Effector CD4-positive, alpha-beta T cell (primary cell): Measurements from ENCODE around the gene FIBCD1.

Experiments used
- DNase-seq: peaks from one replicate; pipeline ENCODE4 v3.0.0-alpha.2; 2020

FIBCD1 gene

DNA sequence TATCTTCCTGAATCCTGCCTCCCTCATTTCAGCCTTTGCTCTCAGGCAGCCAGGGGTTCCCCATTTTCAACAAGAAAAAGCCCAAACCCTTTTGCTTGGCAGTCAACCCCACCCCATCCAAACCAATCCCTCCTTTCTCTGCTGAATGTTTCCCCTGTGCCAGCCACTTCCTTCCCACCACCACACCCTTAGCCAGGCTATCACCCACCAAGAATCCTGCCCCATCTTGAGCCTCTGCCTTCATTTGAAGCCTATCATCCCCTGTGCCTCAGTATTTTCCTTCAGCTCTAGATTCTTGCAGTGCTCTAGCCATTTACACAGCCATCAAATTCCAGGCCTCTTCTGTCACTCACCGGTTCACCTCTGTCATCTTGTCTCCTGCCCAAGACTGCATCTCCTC, 15.3 kb upstream of the FIBCD1 start:
- no peak for DNase-seq

GRCh38 chr9:130952065-130952762, 13.2 kb upstream of the FIBCD1 start:
- DNase-seq, result no peak

DNA sequence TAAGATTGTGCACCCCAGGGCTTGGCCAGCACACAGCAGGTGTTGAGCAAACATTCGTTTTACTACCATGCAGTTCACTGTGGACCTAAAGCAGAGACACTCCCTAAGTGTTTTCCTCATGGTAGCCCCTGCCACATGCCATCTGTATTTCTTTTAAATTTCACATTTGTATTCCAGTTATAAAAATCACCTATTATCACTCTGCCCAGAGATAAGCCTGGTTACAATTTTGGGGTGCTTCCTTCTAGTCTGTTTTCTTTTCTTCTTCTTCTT, 10.9 kb upstream of the FIBCD1 start:
- no peak for DNase-seq

DNA sequence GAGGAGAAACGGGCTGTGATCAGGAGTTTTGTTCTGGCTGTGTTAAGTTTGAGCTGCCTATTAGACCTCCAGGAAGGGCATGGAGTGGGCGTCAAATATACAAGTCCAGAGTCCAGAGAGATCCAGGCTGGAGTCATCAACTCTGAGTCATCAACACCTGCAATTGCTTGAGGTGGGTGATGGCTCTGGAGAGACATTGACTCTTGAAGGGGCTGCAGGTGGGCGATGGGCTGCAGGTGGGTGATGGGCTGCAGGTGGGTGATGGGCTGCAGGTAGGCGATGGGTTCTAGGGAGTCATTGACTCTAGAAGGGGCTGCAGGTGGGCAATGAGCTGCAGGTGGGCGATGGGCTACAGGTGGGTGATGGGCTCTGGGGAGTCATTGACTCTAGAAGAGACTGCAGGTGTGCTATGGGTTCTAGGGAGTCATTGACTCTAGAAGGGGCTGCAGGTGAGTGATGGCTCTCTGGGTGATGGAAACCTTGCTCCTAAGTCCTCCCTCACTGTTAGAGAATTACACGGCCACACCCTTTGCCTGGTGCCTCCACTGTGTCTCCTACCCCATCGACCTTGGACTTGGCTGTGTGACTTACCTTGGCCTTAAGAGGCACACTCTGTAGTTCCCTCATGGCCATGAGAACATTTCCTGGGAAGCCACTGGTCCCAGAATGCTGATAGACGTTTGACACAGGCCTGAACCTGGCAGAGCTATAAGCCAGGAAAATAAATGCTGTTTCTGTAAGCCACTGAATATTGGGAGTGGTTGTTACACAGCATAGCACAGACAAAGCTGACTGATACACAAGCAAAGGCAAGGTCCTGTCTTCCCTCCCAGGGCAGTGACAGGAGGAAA, 10.4 kb upstream of the FIBCD1 start:
- DNase-seq, result no peak

- DNase-seq, result no peak
Measured at GRCh38 chr9:130948266-130948665, 9.2 kb upstream of the FIBCD1 start.

GRCh38 chr9:130947618-130948140, 8.6 kb upstream of the FIBCD1 start:
- DNase-seq, result no peak

DNA sequence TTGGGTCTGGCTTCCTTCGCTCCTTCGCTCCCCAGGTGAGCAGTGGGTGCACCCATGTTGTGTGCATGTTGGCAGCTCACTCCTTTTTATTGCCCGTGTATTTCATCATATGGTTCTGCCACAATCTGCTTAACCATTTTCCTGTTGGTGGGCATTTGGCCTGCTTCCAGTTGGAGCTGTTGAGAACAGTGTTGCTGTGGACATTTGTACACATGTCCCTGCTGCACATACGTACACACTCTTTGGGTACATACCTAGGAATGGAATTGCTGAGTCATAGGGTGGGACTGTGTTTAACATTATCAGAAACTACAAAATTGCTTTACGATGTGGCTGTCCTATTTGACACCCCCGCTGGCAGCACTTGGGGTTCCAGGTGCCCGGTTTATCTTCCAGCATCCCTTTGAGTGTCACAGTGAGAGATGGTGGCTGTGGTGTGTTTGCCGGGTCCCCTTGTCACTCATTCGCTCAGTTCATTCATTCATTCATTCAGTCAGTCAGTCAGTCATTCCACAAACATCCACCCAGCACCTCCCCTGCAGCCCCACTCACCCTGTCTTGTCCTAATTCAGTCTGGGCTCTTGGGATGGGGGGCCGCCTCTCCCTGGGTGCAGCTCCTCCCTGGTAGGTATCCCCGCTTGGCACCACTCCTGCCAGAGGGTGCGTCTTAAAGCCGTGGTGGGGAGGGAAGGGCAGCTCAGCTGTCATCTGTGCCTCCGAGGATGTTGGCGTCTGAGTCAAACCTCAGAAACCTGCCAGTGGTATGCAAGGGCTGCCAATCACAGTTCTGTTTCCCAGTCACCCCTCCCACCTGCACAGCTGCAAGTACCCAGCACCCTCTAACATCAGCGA, 7.9 kb upstream of the FIBCD1 start:
- DNase-seq, result no peak

GRCh38 chr9:130945173-130945572, 6.1 kb upstream of the FIBCD1 start:
- no peak for DNase-seq

- DNase-seq, result no peak
Measured at GRCh38 chr9:130944510-130945058, 5.5 kb upstream of the FIBCD1 start.

- no peak for DNase-seq
Measured at GRCh38 chr9:130943777-130944176, 4.7 kb upstream of the FIBCD1 start.

DNA sequence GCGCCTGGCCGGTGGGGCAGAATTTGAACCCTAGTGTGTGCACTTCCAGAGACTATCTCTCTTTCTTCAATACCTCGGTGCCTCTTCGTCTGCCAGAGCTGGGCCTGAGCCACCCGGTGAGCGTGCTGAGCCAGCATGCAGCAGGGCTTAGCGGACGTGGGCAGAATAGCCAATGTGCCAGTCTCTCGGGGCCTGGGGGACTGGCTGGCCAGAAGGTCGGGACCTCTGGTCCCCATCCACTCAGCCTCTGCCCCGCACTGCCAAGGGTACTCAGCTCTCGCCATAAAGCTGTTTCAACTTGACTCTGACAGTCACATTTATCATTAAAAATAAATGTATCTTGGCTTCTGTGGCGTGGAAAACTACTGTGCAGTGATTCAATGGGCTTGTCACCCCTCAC, 4.2 kb upstream of the FIBCD1 start:
- DNase-seq, result no peak

- no peak for DNase-seq
Measured at GRCh38 chr9:130942679-130943078, 3.6 kb upstream of the FIBCD1 start.

DNA sequence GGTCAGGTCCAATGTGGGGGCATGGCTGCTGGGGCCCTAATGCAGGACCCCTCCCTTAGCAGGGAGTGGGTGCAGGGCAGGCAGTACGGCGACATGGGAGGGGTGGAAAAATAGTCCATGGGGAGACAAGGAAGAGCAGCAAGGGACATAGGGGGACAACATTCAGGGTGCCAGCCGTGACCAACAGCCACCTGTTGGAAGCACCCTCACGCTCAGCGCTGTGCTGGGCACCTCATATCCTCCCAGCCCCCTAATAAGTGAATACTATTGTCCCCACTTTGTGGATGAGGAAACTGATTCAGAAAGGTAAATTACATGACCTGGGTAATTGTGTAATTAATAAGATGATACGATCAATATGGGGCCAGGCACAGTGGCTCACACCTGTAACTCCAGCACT, 3.0 kb upstream of the FIBCD1 start:
- DNase-seq, result no peak

DNA sequence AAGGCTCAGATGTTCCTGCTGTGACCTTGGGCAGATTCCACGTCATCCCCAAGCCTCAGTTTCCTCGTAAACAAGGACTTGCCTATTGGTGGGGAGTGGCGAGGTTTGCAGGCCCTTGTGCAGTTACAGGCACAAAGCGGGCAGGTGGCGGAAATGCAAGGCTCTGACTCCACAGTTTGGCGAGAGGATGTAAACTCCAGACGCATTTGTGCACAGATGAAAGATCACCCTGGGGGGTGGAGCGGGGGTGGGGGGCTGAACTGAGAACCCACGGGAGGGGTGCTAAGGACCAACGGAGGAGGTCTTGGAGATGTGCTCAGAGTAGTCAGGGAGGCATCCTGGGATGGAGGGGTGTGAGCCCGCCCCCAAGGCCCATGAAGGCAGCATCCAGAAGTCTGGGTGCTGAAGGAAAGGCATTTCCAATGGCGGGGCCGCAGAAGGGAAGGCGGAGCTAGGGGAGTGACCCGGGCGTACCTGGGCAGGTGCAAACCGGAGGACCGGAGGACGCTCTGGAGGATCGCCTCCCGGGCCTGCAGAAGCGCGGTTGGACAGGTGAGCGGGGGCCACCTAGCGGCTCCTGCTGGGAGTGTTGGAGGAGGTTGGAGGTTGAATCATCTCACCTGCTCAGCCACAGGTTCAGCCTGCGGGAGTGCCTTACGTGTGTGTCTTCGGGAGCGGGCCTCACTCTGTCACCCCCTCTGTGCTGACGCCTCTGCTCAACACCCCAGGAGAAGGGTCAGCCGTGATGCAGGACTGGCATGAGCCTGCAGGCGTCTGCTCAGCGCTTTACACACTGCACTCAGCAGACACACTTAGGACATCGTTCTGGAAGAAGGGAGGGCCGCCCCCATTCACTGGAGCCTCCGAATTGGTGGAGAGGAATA, 1.9 kb upstream of the FIBCD1 start:
- peak; percentile 57 for DNase-seq

GRCh38 chr9:130940027-130940549, 1.0 kb upstream of the FIBCD1 start:
- DNase-seq, result no peak

- DNase-seq, result no peak
Measured at GRCh38 chr9:130939405-130940026, 469 bp upstream of the FIBCD1 start.

GRCh38 chr9:130938184-130938651, 829 bp downstream of the FIBCD1 start:
- no peak for DNase-seq

DNA sequence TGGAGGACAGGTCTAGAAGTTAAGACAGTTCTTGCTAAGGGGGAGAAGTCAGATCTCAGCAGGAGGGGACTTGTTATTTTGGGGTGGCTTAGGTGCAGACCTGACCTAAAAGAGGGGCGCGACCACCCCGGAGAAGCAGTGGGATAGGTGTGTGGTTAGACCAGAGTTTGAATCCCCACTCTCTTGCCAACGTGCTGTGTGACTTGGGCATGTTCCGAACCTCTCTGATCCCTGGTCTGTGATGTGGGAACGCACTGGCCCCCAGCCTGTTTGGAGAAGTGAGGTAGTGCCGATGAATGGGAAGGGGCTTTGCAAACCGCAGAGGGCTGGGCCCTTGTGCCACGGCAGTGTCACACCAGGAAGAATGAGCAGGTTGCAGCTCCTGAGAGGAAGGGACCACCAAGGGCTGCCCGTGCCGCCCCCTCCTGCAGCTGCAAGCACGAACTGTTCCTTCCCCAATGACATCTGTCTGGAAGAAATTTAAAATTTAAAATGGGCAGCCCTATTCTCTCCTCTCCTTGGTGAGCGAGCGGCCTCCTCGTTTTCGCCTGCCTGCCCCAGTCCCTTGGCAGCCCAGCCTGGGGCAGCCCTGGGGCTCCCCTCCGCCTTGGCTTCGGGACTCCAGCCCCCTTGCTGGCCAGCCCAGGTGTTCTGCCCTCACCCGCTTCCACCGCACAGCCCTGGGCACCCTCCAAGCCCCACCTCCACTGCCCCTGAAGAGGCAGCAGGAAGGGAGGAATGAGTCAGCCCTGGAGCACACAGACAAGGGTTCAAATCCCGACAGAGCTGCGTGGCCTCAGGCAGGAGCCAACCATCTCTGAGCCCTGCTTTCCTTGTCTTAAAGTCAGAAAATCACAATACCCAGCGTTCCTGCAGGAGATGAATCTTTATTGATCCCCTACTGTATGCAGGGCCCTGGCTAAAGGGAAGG, 1.6 kb downstream of the FIBCD1 start:
- DNase-seq, result no peak

DNA sequence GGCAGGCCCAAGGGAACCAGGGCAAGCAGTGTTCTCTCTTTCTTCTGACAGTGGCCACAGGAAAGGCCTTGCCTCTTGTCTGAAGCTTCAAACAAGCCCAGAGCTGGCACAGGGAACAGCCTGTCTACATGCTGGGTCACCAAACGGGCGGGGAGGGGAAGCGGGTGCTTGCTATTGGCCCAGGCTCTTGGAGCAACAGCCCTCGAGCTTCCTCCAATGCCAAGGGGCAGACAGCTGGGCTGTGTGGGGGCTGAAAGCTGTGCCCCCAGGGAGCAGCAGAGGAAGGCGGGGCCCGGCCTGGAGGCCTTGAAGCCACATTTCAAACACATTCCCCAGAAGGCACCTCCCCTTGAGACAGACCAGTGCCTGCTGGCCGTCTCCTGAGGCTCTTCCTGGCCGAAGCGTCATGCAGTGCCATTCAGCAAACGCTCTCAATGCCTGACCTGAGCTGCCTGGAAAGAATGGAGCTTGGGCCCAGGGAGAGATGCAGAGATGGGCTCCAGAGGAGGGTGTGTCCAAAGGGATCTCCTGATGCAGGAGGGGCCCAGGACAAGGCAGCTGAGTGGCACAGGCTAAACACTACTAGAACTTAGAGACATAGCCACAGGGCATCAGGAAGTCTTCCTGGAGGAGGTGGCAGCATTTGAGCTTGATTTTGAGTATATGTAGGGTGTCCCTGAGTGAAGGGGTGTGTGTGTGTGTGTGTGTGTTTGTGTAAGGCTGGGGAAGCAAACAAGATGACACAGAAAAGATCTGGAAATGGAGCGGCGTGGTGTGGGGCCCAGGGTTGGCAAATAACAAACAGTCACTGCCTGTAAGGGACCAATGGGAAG, 2.5 kb downstream of the FIBCD1 start:
- no peak for DNase-seq
